ENCODE data around the gene CLEC20A. TPM values are rescaled to one million over a fixed set of nuclear protein-coding genes. Genes with fewer than 3 reads are reported as not detected.

Gene CLEC20A
- total RNA-seq, 1 experiment from 2014 or later, result not detected

DNA sequence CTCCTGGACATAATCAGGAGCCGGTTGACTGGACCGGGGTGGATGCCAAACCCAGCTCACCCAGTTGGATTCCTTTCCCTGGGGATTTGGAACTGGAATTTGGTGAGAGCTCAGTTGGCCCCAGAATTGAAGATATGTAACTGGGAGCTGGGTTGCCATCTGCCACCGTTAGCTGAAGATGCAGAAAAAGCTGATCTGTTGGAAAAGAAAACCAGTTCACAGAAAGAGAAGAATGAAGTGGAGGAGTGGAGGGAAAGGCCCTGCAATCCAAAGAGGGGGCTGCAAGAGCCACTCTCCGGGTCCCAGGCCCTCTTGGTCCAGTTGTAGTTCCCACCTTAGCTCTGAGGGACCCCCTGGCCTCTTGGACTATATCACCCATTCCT lies 32.2 kb upstream of the CLEC20A start:
- Histone ChIP-seq H3F3A (ENCODE audit: insufficient read depth, low read depth) (peaks cover 26% of the 10 kb centered on the region), H3K4me2 (peak overlapping the region; percentile 27; the same call in 1 of the 2 replicates), H3K36me3 (ENCODE audit: low read depth) (no peaks in the 10 kb centered on the region), H3K27ac (peak overlapping the region; percentile 45; the same call in 1 of the 2 replicates), H4K20me1 (ENCODE audit: insufficient read depth) (no peaks in the 10 kb centered on the region), H3K27me3 (ENCODE audit: insufficient read depth, low read depth) (no peaks in the 10 kb centered on the region), H2AFZ (no peak overlapping the region), H3K9me2 (ENCODE audit: insufficient read depth) (no peaks in the 10 kb centered on the region), H3K4me1 (replicated peaks; ENCODE audit: insufficient read depth) (peaks cover 39% of the 10 kb centered on the region), H3K79me2 (ENCODE audit: low read depth) (no peaks in the 10 kb centered on the region), H3K4me3 (no peak overlapping the region), H3K9me3 (ENCODE audit: insufficient read depth, low read depth) (no peaks in the 10 kb centered on the region)
- BruUV-seq (replicated peaks), result no TSS peak
- DNase-seq, result no peak
- CTCF ChIA-PET, result interaction anchor here (0.7 to 1.3 kb wide), 2 partner anchors 17 to 229 kb away, joined by 4 to 5 read pairs; no protein-coding TSS in a partner anchor
- POLR2A ChIA-PET (ENCODE audit: unreplicated experiment), result no interaction called here
- intact Hi-C loops (cut with micrococcal nuclease; ENCODE audit: unreplicated experiment), result no loop called here
- TF ChIP-seq CTCF (conservative IDR thresholded peaks at IDR 0.05) (no peak), EZH2 (IDR thresholded peaks at IDR 0.05; ENCODE audit: low read depth) (no peak)

DNA sequence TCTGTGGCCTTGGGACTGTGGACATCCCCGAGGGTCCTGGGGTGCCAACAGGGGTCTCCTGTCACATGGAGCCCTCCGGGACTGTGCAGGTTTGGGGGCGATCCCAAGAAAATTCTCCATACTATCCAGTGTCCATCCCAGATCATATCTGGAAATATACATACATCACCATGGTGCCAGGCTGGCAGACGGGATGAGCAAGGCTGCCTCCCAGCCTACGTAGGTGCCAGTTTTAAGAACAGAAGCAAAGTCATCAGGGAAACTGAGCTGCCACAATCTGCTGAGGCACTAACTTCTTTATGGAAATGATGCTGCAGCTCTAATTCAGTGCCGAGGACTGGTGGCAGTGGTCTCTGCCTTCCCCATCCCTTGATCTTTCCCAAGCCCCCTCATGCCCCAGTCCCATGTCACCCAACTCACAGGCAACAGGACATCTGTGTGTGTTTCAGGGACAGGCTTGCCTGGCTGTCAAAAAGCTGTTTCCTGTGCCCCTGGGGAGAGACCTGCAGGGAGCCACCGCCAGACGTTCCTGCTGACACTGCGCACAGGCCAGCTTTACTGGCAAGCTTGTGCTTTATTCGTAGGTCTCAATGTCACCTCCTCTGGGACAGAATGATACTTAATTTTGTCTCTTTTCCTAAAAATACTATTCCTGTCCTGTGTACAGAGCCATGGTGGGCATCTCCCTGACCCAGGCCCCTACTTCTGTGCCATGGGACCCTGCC lies 31.6 kb upstream of the CLEC20A start:
- BruUV-seq (replicated peaks), result no TSS peak
- CTCF ChIA-PET, result interaction anchor here (0.7 to 1.3 kb wide), 2 partner anchors 18 to 228 kb away, joined by 4 to 5 read pairs; no protein-coding TSS in a partner anchor

GRCh38 chr1:178527117-178527516 lies 30.4 kb upstream of the CLEC20A start:
- Histone ChIP-seq H3K4me2 (no peak overlapping the region), H3K9me2 (ENCODE audit: insufficient read depth) (no peaks in the 10 kb centered on the region), H3K79me2 (ENCODE audit: low read depth) (no peaks in the 10 kb centered on the region), H3K4me3 (no peak overlapping the region), H3K27me3 (ENCODE audit: insufficient read depth, low read depth) (no peaks in the 10 kb centered on the region), H3F3A (ENCODE audit: insufficient read depth, low read depth) (peaks cover 26% of the 10 kb centered on the region), H3K27ac (no peak overlapping the region), H3K36me3 (ENCODE audit: low read depth) (no peaks in the 10 kb centered on the region), H4K20me1 (ENCODE audit: insufficient read depth) (no peaks in the 10 kb centered on the region), H3K9me3 (ENCODE audit: insufficient read depth, low read depth) (no peaks in the 10 kb centered on the region), H3K4me1 (replicated peaks; ENCODE audit: insufficient read depth) (peaks cover 32% of the 10 kb centered on the region), H2AFZ (no peak overlapping the region)
- DNase-seq, result no peak
- intact Hi-C loops (cut with micrococcal nuclease; ENCODE audit: unreplicated experiment), result no loop called here
- no TSS peak for BruUV-seq (replicated peaks)
- TF ChIP-seq EZH2 (IDR thresholded peaks at IDR 0.05; ENCODE audit: low read depth) (no peak), CTCF (conservative IDR thresholded peaks at IDR 0.05) (no peak)
- CTCF ChIA-PET, result no interaction called here
- POLR2A ChIA-PET (ENCODE audit: unreplicated experiment), result interaction anchor here (0.7 kb wide), 1 partner anchor 10 kb away, joined by 7 read pairs; no protein-coding TSS in a partner anchor

More for the DNA sequence above, 31.6 kb upstream of the CLEC20A start:
- peaks cover 39% of the 10 kb centered on the region for H3K4me1 ChIP-seq (replicated peaks; ENCODE audit: insufficient read depth)
- no peak overlapping the region for H3K4me3 ChIP-seq
- no peak overlapping the region for H2AFZ ChIP-seq
- no peak overlapping the region for H3K27ac ChIP-seq
- intact Hi-C loops (cut with micrococcal nuclease; ENCODE audit: unreplicated experiment), result no loop called here
- DNase-seq, result no peak
- H3K79me2 ChIP-seq (ENCODE audit: low read depth), result no peaks in the 10 kb centered on the region
- H3K27me3 ChIP-seq (ENCODE audit: insufficient read depth, low read depth), result no peaks in the 10 kb centered on the region
- H4K20me1 ChIP-seq (ENCODE audit: insufficient read depth), result no peaks in the 10 kb centered on the region
- H3F3A ChIP-seq (ENCODE audit: insufficient read depth, low read depth), result peaks cover 26% of the 10 kb centered on the region
- no peaks in the 10 kb centered on the region for H3K9me2 ChIP-seq (ENCODE audit: insufficient read depth)
- no peaks in the 10 kb centered on the region for H3K36me3 ChIP-seq (ENCODE audit: low read depth)
- POLR2A ChIA-PET (ENCODE audit: unreplicated experiment), result no interaction called here
- H3K4me2 ChIP-seq, result no peak overlapping the region
- TF ChIP-seq CTCF (conservative IDR thresholded peaks at IDR 0.05), result no peak
- no peak for TF ChIP-seq EZH2 (IDR thresholded peaks at IDR 0.05; ENCODE audit: low read depth)
- H3K9me3 ChIP-seq (ENCODE audit: insufficient read depth, low read depth), result no peaks in the 10 kb centered on the region
